HepG2 (cell line): Measurements from ENCODE around the gene CAMK2D.

ENCODE experiments used
- HDAC2 ChIP-seq: sonication (generic); formaldehyde crosslinking; IDR thresholded peaks from 2 replicates; pipeline ENCODE4 v1.4.0; 2020; ENCODE audit warnings: missing genetic modification reagents
- NFRKB ChIP-seq: fragments of 450-650 bp; IDR thresholded peaks from 2 replicates; pipeline ENCODE4 v1.6.1; 2017
- SP2 ChIP-seq: sonication (generic); formaldehyde crosslinking; IDR thresholded peaks from 2 replicates; pipeline ENCODE4 v1.5.1; 2020; ENCODE audit warnings: mild to moderate bottlenecking, missing genetic modification reagents
- ZNF274 ChIP-seq: sonication (generic); formaldehyde crosslinking; IDR thresholded peaks from 2 replicates; pipeline ENCODE4 v1.5.1; 2020; ENCODE audit warnings: mild to moderate bottlenecking, missing genetic modification reagents
- ZNF512 ChIP-seq: sonication (generic); formaldehyde crosslinking; IDR thresholded peaks from 2 replicates; pipeline ENCODE4 v1.4.0; 2020; ENCODE audit warnings: mild to moderate bottlenecking, missing genetic modification reagents

- TF ChIP-seq NFRKB (no peak), ZNF512 (CRISPR knock-in tag) (no peak), HDAC2 (no peak), ZNF274 (no peak), SP2 (CRISPR knock-in tag) (no peak)
Observed at GRCh38 chr4:113666386-113667114, 95.0 kb downstream of the CAMK2D start.
